Measurements from ENCODE around the gene CD79A. TPM values are rescaled to one million over a fixed set of nuclear protein-coding genes. Genes with fewer than 3 reads are reported as not detected.
"Not testable (repeated sequence)": the region's sequence is repeated elsewhere in the genome, so short reads cannot be mapped to it uniquely, and the experiment has no call there.

CD79A gene
- polyA plus RNA-seq, 1 donor = 0.75 TPM

DNA sequence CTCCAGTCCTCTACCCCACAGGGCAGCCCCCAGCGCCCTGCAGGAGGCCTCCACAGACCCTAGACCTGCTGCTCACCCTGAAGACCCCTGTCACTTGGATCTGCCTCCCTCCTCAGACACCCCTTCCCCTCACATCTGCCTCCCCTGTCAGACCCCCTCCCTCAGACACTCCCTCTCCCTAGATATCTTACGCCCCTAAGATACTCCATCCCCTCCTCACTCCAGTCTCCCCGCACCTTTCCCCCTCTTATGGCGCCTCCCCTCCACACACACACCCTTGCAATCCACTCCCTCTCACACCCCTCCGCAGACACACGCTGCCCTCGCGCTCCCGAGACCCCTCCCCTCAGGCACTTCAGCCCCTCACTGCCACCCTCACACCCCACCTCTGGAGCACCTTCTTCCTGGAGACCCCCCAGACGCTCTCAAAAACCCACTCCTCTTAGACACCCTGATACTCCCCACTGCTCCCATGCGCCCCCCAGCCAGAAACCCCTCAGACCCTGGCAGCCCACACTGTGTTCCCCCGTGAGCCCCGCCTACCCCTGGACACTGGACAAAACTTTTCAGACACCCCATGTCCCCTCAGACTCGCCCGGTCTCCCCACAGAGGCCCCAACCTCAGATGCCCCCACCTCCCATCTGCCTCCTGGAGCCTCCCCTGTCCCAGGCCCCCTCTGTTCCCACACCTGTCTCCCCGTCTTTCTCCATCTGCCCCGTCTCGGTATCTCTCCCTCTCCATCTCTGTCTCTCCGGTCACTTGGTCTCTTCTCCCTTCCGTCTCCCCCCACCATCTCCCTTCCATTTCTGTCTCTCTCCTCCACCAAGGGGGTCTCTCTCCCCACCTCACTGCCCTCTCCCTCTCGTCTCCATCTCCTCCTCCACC is 36.7 kb downstream of the CD79A start:
- H3K4me3 ChIP-seq (ENCODE audit: low read length) = no peak overlapping the region
- peaks cover 89% of the 10 kb centered on the region for H3K27me3 ChIP-seq (ENCODE audit: control insufficient read depth, insufficient read depth, low read length)
- WGBS (ENCODE audit: insufficient coverage, low lambda C conversion rate) = 12% methylated on average over 6 of the region's 21 CpGs

DNA sequence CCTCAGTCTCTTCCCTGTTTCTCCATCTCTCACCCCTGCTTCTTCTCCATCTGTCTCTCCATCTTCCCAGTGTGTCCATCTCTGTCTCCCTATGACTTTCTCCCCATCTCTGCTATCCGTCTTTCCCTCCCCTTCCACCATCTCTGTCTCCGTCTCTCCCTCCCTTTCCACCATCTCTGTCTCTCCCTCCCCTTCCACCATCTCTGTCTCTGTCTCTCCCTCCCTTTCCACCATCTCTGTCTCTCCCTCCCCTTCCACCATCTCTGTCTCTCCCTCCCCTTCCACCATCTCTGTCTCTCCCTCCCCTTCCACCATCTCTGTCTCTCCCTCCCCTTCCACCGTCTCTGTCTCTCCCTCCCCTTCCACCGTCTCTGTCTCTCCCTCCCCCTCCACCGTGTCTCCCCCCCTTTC is 37.4 kb downstream of the CD79A start:
- H3K36me3 ChIP-seq (ENCODE audit: control insufficient read depth, insufficient read depth, low read length); H3K27ac ChIP-seq (ENCODE audit: low read length); H3K4me3 ChIP-seq (ENCODE audit: low read length): not testable (repeated sequence)

More for the DNA sequence above, 36.7 kb downstream of the CD79A start:
- Histone ChIP-seq H3K9me3 (ENCODE audit: control insufficient read depth, low read depth, low read length) (peaks cover 7% of the 10 kb centered on the region), H3K27ac (ENCODE audit: low read length) (no peak overlapping the region), H3K4me1 (ENCODE audit: control insufficient read depth, insufficient read depth, low read length) (peaks cover 6% of the 10 kb centered on the region), H3K36me3 (ENCODE audit: control insufficient read depth, insufficient read depth, low read length) (no peaks in the 10 kb centered on the region)
- no peak for DNase-seq

GRCh38 chr19:41915021-41915775 is 38.1 kb downstream of the CD79A start:
- DNase-seq = no peak
- no peak overlapping the region for H3K4me3 ChIP-seq (ENCODE audit: low read length)
- no peak overlapping the region for H3K27ac ChIP-seq (ENCODE audit: low read length)
- peaks cover 6% of the 10 kb centered on the region for H3K4me1 ChIP-seq (ENCODE audit: control insufficient read depth, insufficient read depth, low read length)
- WGBS (ENCODE audit: insufficient coverage, low lambda C conversion rate) = 14% methylated on average over 1 of the region's 38 CpGs
- peaks cover 99% of the 10 kb centered on the region for H3K27me3 ChIP-seq (ENCODE audit: control insufficient read depth, insufficient read depth, low read length)
- no peaks in the 10 kb centered on the region for H3K36me3 ChIP-seq (ENCODE audit: control insufficient read depth, insufficient read depth, low read length)
- H3K9me3 ChIP-seq (ENCODE audit: control insufficient read depth, low read depth, low read length) = peaks cover 10% of the 10 kb centered on the region

More for the DNA sequence above, 37.4 kb downstream of the CD79A start:
- not testable (repeated sequence) for DNase-seq; H3K4me1 ChIP-seq (ENCODE audit: control insufficient read depth, insufficient read depth, low read length); H3K9me3 ChIP-seq (ENCODE audit: control insufficient read depth, low read depth, low read length)
- peaks cover 95% of the 10 kb centered on the region for H3K27me3 ChIP-seq (ENCODE audit: control insufficient read depth, insufficient read depth, low read length)
- WGBS (ENCODE audit: insufficient coverage, low lambda C conversion rate) = 10% methylated on average over 2 of the region's 5 CpGs

GRCh38 chr19:41915776-41916414 is 38.8 kb downstream of the CD79A start:
- no CpG with 5 or more reads among the region's 27 CpGs for WGBS (ENCODE audit: insufficient coverage, low lambda C conversion rate)
- Histone ChIP-seq H3K9me3 (ENCODE audit: control insufficient read depth, low read depth, low read length) (peaks cover 10% of the 10 kb centered on the region), H3K36me3 (ENCODE audit: control insufficient read depth, insufficient read depth, low read length) (no peaks in the 10 kb centered on the region), H3K4me1 (ENCODE audit: control insufficient read depth, insufficient read depth, low read length) (peaks cover 6% of the 10 kb centered on the region), H3K27me3 (ENCODE audit: control insufficient read depth, insufficient read depth, low read length) (peaks cover 99% of the 10 kb centered on the region), H3K4me3 (ENCODE audit: low read length) (no peak overlapping the region), H3K27ac (ENCODE audit: low read length) (no peak overlapping the region)
- no peak for DNase-seq

GRCh38 chr19:41917676-41918075 is 40.6 kb downstream of the CD79A start:
- Histone ChIP-seq H3K9me3 (ENCODE audit: control insufficient read depth, low read depth, low read length) (peaks cover 10% of the 10 kb centered on the region), H3K4me1 (ENCODE audit: control insufficient read depth, insufficient read depth, low read length) (peaks cover 6% of the 10 kb centered on the region), H3K27ac (ENCODE audit: low read length) (no peak overlapping the region), H3K27me3 (ENCODE audit: control insufficient read depth, insufficient read depth, low read length) (peaks cover 99% of the 10 kb centered on the region), H3K36me3 (ENCODE audit: control insufficient read depth, insufficient read depth, low read length) (no peaks in the 10 kb centered on the region), H3K4me3 (ENCODE audit: low read length) (no peak overlapping the region)
- DNase-seq = no peak
- no CpG with 5 or more reads among the region's 12 CpGs for WGBS (ENCODE audit: insufficient coverage, low lambda C conversion rate)

GRCh38 chr19:41918095-41918494 is 41.0 kb downstream of the CD79A start:
- Histone ChIP-seq H3K4me3 (ENCODE audit: low read length) (no peak overlapping the region), H3K9me3 (ENCODE audit: control insufficient read depth, low read depth, low read length) (peaks cover 10% of the 10 kb centered on the region), H3K4me1 (ENCODE audit: control insufficient read depth, insufficient read depth, low read length) (peaks cover 6% of the 10 kb centered on the region), H3K27me3 (ENCODE audit: control insufficient read depth, insufficient read depth, low read length) (peaks cover 99% of the 10 kb centered on the region), H3K27ac (ENCODE audit: low read length) (no peak overlapping the region), H3K36me3 (ENCODE audit: control insufficient read depth, insufficient read depth, low read length) (no peaks in the 10 kb centered on the region)
- no peak for DNase-seq
- WGBS (ENCODE audit: insufficient coverage, low lambda C conversion rate) = 100% methylated on average over 1 of the region's 6 CpGs

DNA sequence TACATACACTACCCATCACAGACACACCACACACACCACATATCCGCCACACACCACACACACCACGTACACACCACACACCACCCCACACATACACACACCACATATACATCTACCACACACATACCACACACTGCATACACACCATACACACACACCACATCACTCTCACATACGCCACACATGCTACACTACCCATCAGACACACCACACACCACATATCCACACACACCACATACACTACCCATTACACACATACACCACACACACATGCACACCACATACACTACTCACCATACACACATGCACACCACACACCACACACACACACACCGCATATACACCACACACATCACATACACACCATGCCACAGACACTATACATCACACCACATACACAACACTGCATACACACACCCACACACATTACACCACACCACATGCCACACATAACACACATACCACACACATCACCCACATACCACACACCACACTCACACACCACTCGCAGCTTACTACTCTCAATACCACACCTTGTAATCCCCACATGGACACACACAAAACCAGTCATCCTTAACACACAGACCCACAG is 41.7 kb downstream of the CD79A start:
- Histone ChIP-seq H3K9me3 (ENCODE audit: control insufficient read depth, low read depth, low read length) (peaks cover 10% of the 10 kb centered on the region), H3K27me3 (ENCODE audit: control insufficient read depth, insufficient read depth, low read length) (peaks cover 96% of the 10 kb centered on the region), H3K36me3 (ENCODE audit: control insufficient read depth, insufficient read depth, low read length) (no peaks in the 10 kb centered on the region), H3K4me3 (ENCODE audit: low read length) (no peak overlapping the region), H3K4me1 (ENCODE audit: control insufficient read depth, insufficient read depth, low read length) (peaks cover 6% of the 10 kb centered on the region), H3K27ac (ENCODE audit: low read length) (no peak overlapping the region)
- no peak for DNase-seq
- WGBS (ENCODE audit: insufficient coverage, low lambda C conversion rate) = no CpG with 5 or more reads among the region's 5 CpGs

- no peaks in the 10 kb centered on the region for H3K36me3 ChIP-seq (ENCODE audit: control insufficient read depth, insufficient read depth, low read length)
- no peak for DNase-seq
- peaks cover 5% of the 10 kb centered on the region for H3K4me1 ChIP-seq (ENCODE audit: control insufficient read depth, insufficient read depth, low read length)
- 100% methylated on average over 1 of the region's 33 CpGs for WGBS (ENCODE audit: insufficient coverage, low lambda C conversion rate)
- peaks cover 10% of the 10 kb centered on the region for H3K9me3 ChIP-seq (ENCODE audit: control insufficient read depth, low read depth, low read length)
- peaks cover 95% of the 10 kb centered on the region for H3K27me3 ChIP-seq (ENCODE audit: control insufficient read depth, insufficient read depth, low read length)
- H3K27ac ChIP-seq (ENCODE audit: low read length) = no peak overlapping the region
- no peak overlapping the region for H3K4me3 ChIP-seq (ENCODE audit: low read length)
These were observed 43.1 kb downstream of the CD79A start for GRCh38 chr19:41919948-41920712.

GRCh38 chr19:41920882-41921576 is 44.0 kb downstream of the CD79A start:
- Histone ChIP-seq H3K4me1 (ENCODE audit: control insufficient read depth, insufficient read depth, low read length) (no peaks in the 10 kb centered on the region), H3K27ac (ENCODE audit: low read length) (no peak overlapping the region), H3K36me3 (ENCODE audit: control insufficient read depth, insufficient read depth, low read length) (no peaks in the 10 kb centered on the region), H3K9me3 (ENCODE audit: control insufficient read depth, low read depth, low read length) (peaks cover 10% of the 10 kb centered on the region), H3K27me3 (ENCODE audit: control insufficient read depth, insufficient read depth, low read length) (peaks cover 95% of the 10 kb centered on the region), H3K4me3 (ENCODE audit: low read length) (no peak overlapping the region)
- 3% methylated on average over 5 of the region's 26 CpGs for WGBS (ENCODE audit: insufficient coverage, low lambda C conversion rate)
- no peak for DNase-seq
